ENCODE measurements around the gene SLC26A11. TPM values are rescaled to one million over a fixed set of nuclear protein-coding genes. Genes with fewer than 3 reads are reported as not detected.

The SLC26A11 gene
- polyA plus RNA-seq, 2 of the 4 experiments (the other 2 are of a cell fraction), result 8.3 to 13.7 TPM

- Histone ChIP-seq H3K4me1 (no peaks in the 10 kb centered on the region), H3K27ac (no peak overlapping the region), H3K9me3 (no peaks in the 10 kb centered on the region), H3K4me3 (no peak overlapping the region), H3K4me2 (no peak overlapping the region)
- no peak for TF ChIP-seq CTCF (IDR thresholded peaks at IDR 0.05)
- TF ChIP-seq ELK1 (IDR thresholded peaks at IDR 0.05; ENCODE audit: low read depth, low read length), result no peak
- no peak for TF ChIP-seq ZFP36 (IDR thresholded peaks at IDR 0.05; ENCODE audit: borderline replicate concordance, partially characterized antibody)
- no peak for TF ChIP-seq HEYL (CRISPR knock-in tag; IDR thresholded peaks at IDR 0.05)
- TF ChIP-seq MAX (IDR thresholded peaks at IDR 0.05), result no peak
- no peak for TF ChIP-seq MAZ (IDR thresholded peaks at IDR 0.05; ENCODE audit: borderline replicate concordance, low read depth, low read length)
- no peak for TF ChIP-seq FOSB (CRISPR knock-in tag; IDR thresholded peaks at IDR 0.05)
- FAIRE-seq (no peak), DNase-seq (ENCODE audit: low read depth in 1 of 2, low spot score in 1 of 2) (no peak), ATAC-seq (no peak)
- POLR2A ChIA-PET, result no interaction called here
- CTCF ChIA-PET, result interaction anchor here (0.7 to 4.0 kb wide), 5 partner anchors 11 to 131 kb away, joined by 3 to 24 read pairs (median 3); partner anchors contain the start of gene GAA
- WGBS (ENCODE audit: missing lambda C conversion rate), result 92% methylated on average over 12 of the region's 12 CpGs
Measured at GRCh38 chr17:80212511-80212910, 7.7 kb upstream of the SLC26A11 start.

- CTCF ChIA-PET, result no interaction called here
Measured at GRCh38 chr17:80212962-80213642, 7.1 kb upstream of the SLC26A11 start.

More at GRCh38 chr17:80212962-80213642, 7.1 kb upstream of the SLC26A11 start:
- FAIRE-seq, result no peak
- H3K27ac ChIP-seq, result no peak overlapping the region
- 94% methylated on average over 19 of the region's 19 CpGs for WGBS (ENCODE audit: missing lambda C conversion rate)
- TF ChIP-seq REST (IDR thresholded peaks at IDR 0.05), result no peak
- no peak for TF ChIP-seq FOXS1 (CRISPR knock-in tag; IDR thresholded peaks at IDR 0.05)
- TF ChIP-seq MAFK (IDR thresholded peaks at IDR 0.05; ENCODE audit: partially characterized antibody), result no peak
- no peak for TF ChIP-seq ZNF302 (CRISPR knock-in tag; IDR thresholded peaks at IDR 0.05)
- TF ChIP-seq PBX3 (IDR thresholded peaks at IDR 0.05), result no peak
- no peak for TF ChIP-seq E2F6 (IDR thresholded peaks at IDR 0.05; ENCODE audit: borderline replicate concordance, low read depth)
- TF ChIP-seq FOSB (CRISPR knock-in tag; IDR thresholded peaks at IDR 0.05), result no peak
- no peak for TF ChIP-seq RARB (CRISPR knock-in tag; IDR thresholded peaks at IDR 0.05)
- TF ChIP-seq KDM5A (IDR thresholded peaks at IDR 0.05), result no peak
- TF ChIP-seq ELK1 (IDR thresholded peaks at IDR 0.05; ENCODE audit: low read depth, low read length), result no peak
- no peak for TF ChIP-seq HDAC2 (IDR thresholded peaks at IDR 0.05)
- TF ChIP-seq HOXB5 (CRISPR knock-in tag; IDR thresholded peaks at IDR 0.05), result no peak
- no peak for TF ChIP-seq USF2 (IDR thresholded peaks at IDR 0.05)
- no peak for TF ChIP-seq HMGXB4 (CRISPR knock-in tag; IDR thresholded peaks at IDR 0.05; ENCODE audit: borderline replicate concordance)
- TF ChIP-seq CHD2 (IDR thresholded peaks at IDR 0.05; ENCODE audit: low read length, partially characterized antibody), result no peak
- no peak for TF ChIP-seq BHLHE40 (IDR thresholded peaks at IDR 0.05; ENCODE audit: low read depth, low read length)
- no peaks in the 10 kb centered on the region for H3K4me1 ChIP-seq
- H3K4me2 ChIP-seq, result no peak overlapping the region
- POLR2A ChIA-PET, result no interaction called here
- ATAC-seq, result no peak
- H3K4me3 ChIP-seq, result no peak overlapping the region
- H3K9me3 ChIP-seq, result no peaks in the 10 kb centered on the region
- DNase-seq (ENCODE audit: low read depth in 1 of 2, low spot score in 1 of 2), result no peak

All from A549 (cell line).